HCT116 (cell line): ENCODE measurements around the gene ZNF396. TPM values are rescaled to one million over a fixed set of nuclear protein-coding genes. Genes with fewer than 3 reads are reported as not detected.

ENCODE experiments used
- total RNA-seq: library from RNA; stranded (reverse); gene quantifications from one replicate; pipeline ENCODE4 v1.2.1, GENCODE V29; 2021; ENCODE audit not compliant: unreplicated experiment

Gene ZNF396
- total RNA-seq, 1 experiment from 2014 or later = 1.3 TPM

Other genes starting within 250 kb of the ZNF396 start
- 23.8 TPM for gene ZNF397, start 136.3 kb downstream of the ZNF396 start, total RNA-seq
- 11.5 TPM for gene ZSCAN30, start 87.1 kb downstream of the ZNF396 start, total RNA-seq
- 54.7 TPM for gene ZNF24, start 32.9 kb downstream of the ZNF396 start, total RNA-seq
- gene INO80C, start 120.6 kb upstream of the ZNF396 start, total RNA-seq = 30.7 TPM
- 54.7 TPM for gene GALNT1, start 204.4 kb upstream of the ZNF396 start, total RNA-seq